ENCODE data around the gene ASIC4.

- no peak for TF ChIP-seq MED13 (CRISPR knock-in tag; IDR thresholded peaks at IDR 0.05)
- no peak for TF ChIP-seq TRAFD1 (CRISPR knock-in tag; IDR thresholded peaks at IDR 0.05; ENCODE audit: borderline replicate concordance)
- no peak for TF ChIP-seq TSC22D2 (CRISPR knock-in tag; IDR thresholded peaks at IDR 0.05; ENCODE audit: borderline replicate concordance)
- TF ChIP-seq CTCF (CRISPR knock-in tag; IDR thresholded peaks at IDR 0.05) = no peak
- no peak for TF ChIP-seq ZNF639 (CRISPR knock-in tag; conservative IDR thresholded peaks at IDR 0.05)
- no peak for TF ChIP-seq ESRRA (CRISPR knock-in tag; IDR thresholded peaks at IDR 0.05; ENCODE audit: low read depth)
- no peak for TF ChIP-seq HNRNPK (IDR thresholded peaks at IDR 0.05; ENCODE audit: low read depth, low read length, poor library complexity, severe bottlenecking)
- TF ChIP-seq ZNF367 (CRISPR knock-in tag; IDR thresholded peaks at IDR 0.05; ENCODE audit: borderline replicate concordance) = no peak
- TF ChIP-seq IRX3 (CRISPR knock-in tag; IDR thresholded peaks at IDR 0.05; ENCODE audit: borderline replicate concordance, low read depth) = no peak
- no peak for TF ChIP-seq ZNF18 (CRISPR knock-in tag; IDR thresholded peaks at IDR 0.05; ENCODE audit: insufficient replicate concordance)
- TF ChIP-seq NR2C2 (CRISPR knock-in tag; IDR thresholded peaks at IDR 0.05; ENCODE audit: borderline replicate concordance) = no peak
Measured at GRCh38 chr2:219515874-219516629, 1.8 kb downstream of the ASIC4 start.

All from HepG2 (cell line).